Thoracic aorta (tissue), 2 donors: ENCODE data around the gene LPCAT3. TPM values are rescaled to one million over a fixed set of nuclear protein-coding genes. Genes with fewer than 3 reads are reported as not detected.

Source experiments
- ATAC-seq: fragments of 150-250 bp; one replicate; pipeline ENCODE4 v1.8.0; 2017; ENCODE audit warnings: low read depth; ENCODE audit not compliant: insufficient number of reproducible peaks, low FRiP score
- DNase-seq: peaks from one replicate; pipeline ENCODE4 v3.0.0-alpha.2; 2020; ENCODE audit warnings: low spot score
- H3K27ac ChIP-seq, 2 donors: fragments of 200-600 bp; sonication (generic); 1 replicate in 1 of 2; 2 replicates in 1 of 2; pipeline ENCODE4 v1.5.1; 2016; ENCODE audit warnings: mild to moderate bottlenecking in 2 of 2, moderate library complexity in 2 of 2
- H3K27me3 ChIP-seq: fragments of 200-600 bp; sonication (generic); replicated peaks from 2 replicates; pipeline ENCODE4 v1.6.0; 2016; ENCODE audit warnings: mild to moderate bottlenecking; ENCODE audit not compliant: insufficient read depth
- H3K36me3 ChIP-seq: fragments of 200-600 bp; sonication (generic); one replicate; pipeline ENCODE4 v1.5.1; 2016
- H3K4me1 ChIP-seq, 2 donors: fragments of 200-600 bp; sonication (generic); 1 replicate in 1 of 2; 2 replicates in 1 of 2; pipeline versions ENCODE4 v1.5.1 to v1.6.0; 2016; ENCODE audit warnings: low read depth in 2 of 2, mild to moderate bottlenecking in 1 of 2; ENCODE audit not compliant: control insufficient read depth in 1 of 2
- H3K4me3 ChIP-seq: fragments of 200-600 bp; sonication (generic); 2 replicates; pipeline ENCODE4 v1.5.1; 2016; ENCODE audit warnings: mild to moderate bottlenecking
- H3K9me3 ChIP-seq: fragments of 200-600 bp; sonication (generic); 2 replicates; pipeline ENCODE4 v1.5.1; 2016
- CTCF ChIP-seq: fragments of 200-600 bp; sonication (generic); IDR thresholded peaks from one replicate; pipeline ENCODE4 v1.5.1; 2019; ENCODE audit warnings: antibody characterized with exemption
- total RNA-seq, 2 donors: library from RNA; depleted of rRNA; stranded (reverse); fragments of >200 nt; gene quantifications; one replicate each; pipeline versions ENCODE4 v1.1.0 to v1.2.3, GENCODE V29; 2016

LPCAT3 gene
- total RNA-seq, 2 donors from 2014 or later = 40.5 to 51.9 TPM

DNA sequence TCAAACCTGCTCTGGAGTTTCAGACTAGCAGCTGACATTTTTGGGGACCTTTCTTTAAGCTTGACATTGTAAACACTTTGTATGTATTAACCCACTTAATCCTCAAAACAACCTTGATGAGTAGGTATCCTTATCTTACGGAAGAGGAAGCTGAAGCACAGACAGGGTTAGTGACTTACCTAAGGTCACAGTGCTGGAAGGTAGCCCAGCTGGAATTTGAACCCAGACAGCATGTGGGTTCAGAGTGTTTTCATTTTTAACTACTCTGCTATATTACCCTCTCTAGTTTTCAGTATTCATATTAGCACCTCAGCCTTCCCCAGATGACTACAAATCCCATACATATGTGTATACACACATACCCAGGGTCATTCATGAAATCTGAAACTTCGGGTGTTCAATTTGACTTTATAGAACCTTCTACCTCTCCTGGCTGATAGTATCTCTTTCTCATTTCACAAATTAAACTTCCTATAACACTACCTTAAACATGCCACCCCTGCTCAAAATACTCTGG is 13.9 kb downstream of the LPCAT3 start:
- DNase-seq (no peak), ATAC-seq (no peak)
- no peaks in the 10 kb centered on the region for H3K9me3 ChIP-seq
- no peak for TF ChIP-seq CTCF
- H3K4me3 ChIP-seq = no peak overlapping the region
- H3K4me1 ChIP-seq = no peaks in the 10 kb centered on the region
- no peaks in the 10 kb centered on the region for H3K36me3 ChIP-seq
- H3K27me3 ChIP-seq = no peaks in the 10 kb centered on the region
- no peak overlapping the region for H3K27ac ChIP-seq

DNA sequence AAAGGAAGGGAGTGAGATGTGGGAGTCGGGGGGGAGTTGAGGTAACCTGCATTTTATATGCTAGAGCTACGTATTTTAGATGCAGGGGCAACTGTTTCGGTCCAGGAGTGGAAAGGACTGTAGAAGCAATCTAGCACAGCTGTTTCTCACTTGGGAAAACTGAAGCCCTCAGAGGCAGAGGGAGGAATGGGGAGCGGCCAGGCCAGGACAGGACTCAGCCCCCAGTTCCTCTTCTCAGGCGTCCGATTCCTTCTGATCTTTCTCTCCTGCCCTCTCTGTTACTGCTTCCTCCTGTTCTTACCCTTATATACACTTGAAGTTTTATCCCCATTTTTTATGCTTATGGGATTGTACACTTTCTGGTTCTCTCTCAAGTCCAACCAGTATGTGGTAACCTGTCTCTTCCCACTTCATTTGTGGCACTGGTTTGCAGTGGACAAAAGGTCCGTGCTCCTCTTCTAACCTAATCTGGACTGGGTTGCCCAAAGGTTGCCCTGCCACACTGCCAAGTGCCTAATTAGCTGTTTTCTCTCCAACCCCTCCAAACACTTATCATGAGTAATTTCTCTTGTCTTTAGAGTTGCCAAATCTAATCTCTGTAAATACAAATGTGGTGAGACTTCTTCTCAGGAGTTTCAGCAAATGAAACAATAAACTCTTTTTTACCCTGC is 16.2 kb downstream of the LPCAT3 start:
- H3K4me3 ChIP-seq = no peak overlapping the region
- no peak overlapping the region for H3K27ac ChIP-seq
- H3K36me3 ChIP-seq = no peaks in the 10 kb centered on the region
- no peaks in the 10 kb centered on the region for H3K9me3 ChIP-seq
- ATAC-seq = no peak
- peaks cover 0 to 3% of the 10 kb centered on the region in 2 donors for H3K4me1 ChIP-seq
- no peak for DNase-seq
- no peaks in the 10 kb centered on the region for H3K27me3 ChIP-seq
- TF ChIP-seq CTCF = no peak

GRCh38 chr12:6998715-6999451 is 19.4 kb downstream of the LPCAT3 start:
- Histone ChIP-seq H3K4me1 (peaks cover 0 to 3% of the 10 kb centered on the region in 2 donors), H3K27me3 (no peaks in the 10 kb centered on the region), H3K4me3 (no peak overlapping the region), H3K27ac (no peak overlapping the region), H3K36me3 (no peaks in the 10 kb centered on the region), H3K9me3 (no peaks in the 10 kb centered on the region)
- ATAC-seq = no peak
- no peak for TF ChIP-seq CTCF
- DNase-seq = no peak

DNA sequence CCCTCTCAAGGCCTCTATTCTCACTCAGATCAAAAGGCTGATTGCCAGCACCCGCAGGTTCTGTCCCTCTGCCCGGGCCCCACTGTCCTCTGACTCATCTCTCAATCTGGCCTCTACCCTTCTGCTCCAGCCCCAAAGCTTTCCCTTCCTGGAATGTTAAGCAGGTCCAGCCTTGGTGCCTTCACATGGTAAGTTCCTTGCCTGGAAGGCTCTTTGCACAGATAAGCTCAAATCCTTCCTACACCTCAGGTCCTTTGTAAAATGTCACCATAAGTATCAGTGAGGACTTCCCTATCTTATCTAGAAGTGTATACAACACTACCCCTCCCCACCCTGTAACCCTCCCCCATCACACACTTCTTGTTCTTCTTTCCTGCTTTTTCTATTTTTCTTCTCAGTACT is 22.2 kb downstream of the LPCAT3 start:
- Histone ChIP-seq H3K27ac (no peak overlapping the region), H3K9me3 (no peaks in the 10 kb centered on the region), H3K36me3 (no peaks in the 10 kb centered on the region), H3K4me1 (peaks cover 0 to 3% of the 10 kb centered on the region in 2 donors), H3K4me3 (no peak overlapping the region), H3K27me3 (no peaks in the 10 kb centered on the region)
- no peak for TF ChIP-seq CTCF
- no peak for ATAC-seq
- DNase-seq = no peak

DNA sequence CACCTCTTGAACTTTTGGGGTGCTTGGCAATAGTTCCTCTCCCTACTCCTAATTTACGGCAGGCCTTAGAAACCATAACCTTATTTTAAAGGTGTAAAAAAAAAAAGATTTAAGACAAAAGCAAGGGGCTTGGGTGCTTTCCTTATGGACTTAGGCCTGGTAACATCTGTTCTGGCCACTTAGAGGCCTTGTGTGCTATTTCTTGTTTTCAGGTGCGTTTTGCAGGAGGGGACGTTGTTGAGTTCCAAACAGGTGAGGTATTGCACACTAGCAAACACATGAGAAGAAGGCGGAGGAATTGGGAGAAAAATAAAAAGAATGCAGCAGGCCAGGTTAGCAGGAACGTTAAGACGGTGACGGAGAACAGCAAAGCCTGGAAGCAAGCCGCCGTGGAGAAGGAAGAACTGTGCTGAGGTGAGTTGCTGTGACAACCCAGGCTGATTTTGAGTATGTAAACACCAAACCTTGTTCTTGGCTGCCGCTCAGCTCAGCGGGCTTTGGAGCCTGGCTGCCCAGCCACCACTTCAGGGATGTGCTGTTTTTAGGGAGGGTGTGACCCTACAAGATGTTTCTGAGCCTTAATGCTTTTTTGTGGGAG is 30.2 kb downstream of the LPCAT3 start:
- no peaks in the 10 kb centered on the region for H3K9me3 ChIP-seq
- ATAC-seq (no peak), DNase-seq (no peak)
- no peak for TF ChIP-seq CTCF
- H3K27me3 ChIP-seq = no peaks in the 10 kb centered on the region
- H3K4me3 ChIP-seq = no peak overlapping the region
- no peak overlapping the region for H3K27ac ChIP-seq
- H3K4me1 ChIP-seq = no peaks in the 10 kb centered on the region
- H3K36me3 ChIP-seq = peaks cover 12% of the 10 kb centered on the region
